BLaER1 (cell line): ENCODE results near the gene C1orf210.

Source experiments
- H3K27ac ChIP-seq: shearing (Covaris generic); formaldehyde crosslinking; 2 replicates; pipeline ENCODE4 v1.8.1; 2022
- H3K27me3 ChIP-seq: shearing (Covaris generic); formaldehyde crosslinking; 2 replicates; pipeline ENCODE4 v1.8.1; 2022
- H3K36me3 ChIP-seq: shearing (Covaris generic); formaldehyde crosslinking; 2 replicates; pipeline ENCODE4 v1.8.1; 2022
- H3K4me1 ChIP-seq: shearing (Covaris generic); formaldehyde crosslinking; 2 replicates; pipeline ENCODE4 v1.8.1; 2022
- H3K4me2 ChIP-seq: shearing (Covaris generic); formaldehyde crosslinking; 2 replicates; pipeline ENCODE4 v1.8.1; 2022
- H3K4me3 ChIP-seq: shearing (Covaris generic); formaldehyde crosslinking; 2 replicates; pipeline ENCODE4 v1.8.1; 2022
- H3K9ac ChIP-seq: shearing (Covaris generic); formaldehyde crosslinking; 2 replicates; pipeline ENCODE4 v1.8.1; 2022
- H3K9me3 ChIP-seq: shearing (Covaris generic); formaldehyde crosslinking; 2 replicates; pipeline ENCODE4 v1.8.1; 2022
- H4K20me1 ChIP-seq: shearing (Covaris generic); formaldehyde crosslinking; 2 replicates; pipeline ENCODE4 v1.8.1; 2022
- Cebpa-rat ChIP-seq: shearing (Covaris generic); IDR thresholded peaks from 2 replicates; pipeline ENCODE4 v1.8.1; 2022

The C1orf210 gene

DNA sequence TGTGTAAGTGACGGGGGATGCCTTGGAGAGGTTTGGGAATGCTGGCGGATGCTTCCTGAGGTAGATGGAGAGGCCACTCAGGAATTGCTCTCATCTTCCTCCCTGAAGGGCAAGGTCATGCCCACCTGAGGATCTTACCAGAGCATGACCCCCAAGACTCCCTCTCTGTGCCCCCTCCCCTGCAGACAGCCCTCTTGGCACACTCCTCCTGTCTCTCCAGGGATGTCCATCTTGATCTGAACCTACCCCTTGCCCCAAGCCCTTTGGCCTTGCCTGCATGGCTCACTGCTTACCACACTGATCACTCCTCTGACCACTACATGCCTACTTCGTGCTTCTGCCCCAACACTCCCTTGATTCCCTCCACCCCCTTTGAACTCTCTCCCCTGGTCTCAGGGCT is 34.4 kb upstream of the C1orf210 start:
- H3K4me1 ChIP-seq, result peaks cover 5% of the 10 kb centered on the region
- H3K9ac ChIP-seq, result no peak overlapping the region
- H3K4me3 ChIP-seq, result no peak overlapping the region
- no peak for TF ChIP-seq Cebpa-rat
- no peaks in the 10 kb centered on the region for H3K9me3 ChIP-seq
- H3K36me3 ChIP-seq, result no peaks in the 10 kb centered on the region
- no peaks in the 10 kb centered on the region for H3K27me3 ChIP-seq
- no peaks in the 10 kb centered on the region for H4K20me1 ChIP-seq
- no peak overlapping the region for H3K27ac ChIP-seq
- no peak overlapping the region for H3K4me2 ChIP-seq

- TF ChIP-seq Cebpa-rat, result no peak
- peaks cover under 1% of the 10 kb centered on the region; the same call in 1 of the 2 replicates for H3K4me1 ChIP-seq
- no peak overlapping the region for H3K4me3 ChIP-seq
- H3K27ac ChIP-seq, result no peak overlapping the region
- H3K4me2 ChIP-seq, result no peak overlapping the region
- H4K20me1 ChIP-seq, result no peaks in the 10 kb centered on the region
- no peaks in the 10 kb centered on the region for H3K9me3 ChIP-seq
- H3K9ac ChIP-seq, result no peak overlapping the region
- no peaks in the 10 kb centered on the region for H3K27me3 ChIP-seq
- H3K36me3 ChIP-seq, result no peaks in the 10 kb centered on the region
These were observed 33.9 kb upstream of the C1orf210 start for GRCh38 chr1:43319288-43319687.

DNA sequence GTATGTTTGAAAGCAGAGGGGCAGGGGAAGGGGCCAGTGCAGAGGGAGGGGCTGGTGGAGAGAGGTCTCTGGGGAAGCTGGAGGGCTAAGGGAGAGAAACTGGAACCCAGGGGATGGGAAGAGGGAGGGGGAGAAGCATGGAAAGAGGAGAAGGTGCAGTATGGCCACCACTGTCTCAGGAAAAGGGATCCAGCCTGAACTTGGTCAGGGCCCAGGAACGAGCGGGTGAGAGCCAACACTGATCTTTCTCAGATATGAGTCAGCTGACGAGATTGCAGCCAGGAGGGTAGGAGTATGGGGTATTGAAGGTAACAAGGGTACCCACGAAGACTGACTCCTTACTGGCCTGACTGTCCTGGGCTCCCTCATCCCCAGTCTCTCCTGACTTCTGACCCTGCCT is 33.5 kb upstream of the C1orf210 start:
- TF ChIP-seq Cebpa-rat, result no peak
- Histone ChIP-seq H3K36me3 (no peaks in the 10 kb centered on the region), H3K9me3 (no peaks in the 10 kb centered on the region)

GRCh38 chr1:43317817-43318471 is 32.6 kb upstream of the C1orf210 start:
- H3K27ac ChIP-seq, result no peak overlapping the region
- H3K27me3 ChIP-seq, result no peaks in the 10 kb centered on the region
- H3K4me3 ChIP-seq, result no peak overlapping the region
- no peaks in the 10 kb centered on the region for H3K9me3 ChIP-seq
- no peaks in the 10 kb centered on the region for H3K4me1 ChIP-seq
- no peak overlapping the region for H3K4me2 ChIP-seq
- no peak for TF ChIP-seq Cebpa-rat
- no peaks in the 10 kb centered on the region for H4K20me1 ChIP-seq
- H3K9ac ChIP-seq, result no peak overlapping the region
- H3K36me3 ChIP-seq, result no peaks in the 10 kb centered on the region

More for the DNA sequence above, 33.5 kb upstream of the C1orf210 start:
- H3K4me3 ChIP-seq, result no peak overlapping the region
- H3K9ac ChIP-seq, result no peak overlapping the region
- no peaks in the 10 kb centered on the region for H3K4me1 ChIP-seq
- no peaks in the 10 kb centered on the region for H4K20me1 ChIP-seq
- H3K27me3 ChIP-seq, result no peaks in the 10 kb centered on the region
- H3K4me2 ChIP-seq, result no peak overlapping the region
- H3K27ac ChIP-seq, result no peak overlapping the region

DNA sequence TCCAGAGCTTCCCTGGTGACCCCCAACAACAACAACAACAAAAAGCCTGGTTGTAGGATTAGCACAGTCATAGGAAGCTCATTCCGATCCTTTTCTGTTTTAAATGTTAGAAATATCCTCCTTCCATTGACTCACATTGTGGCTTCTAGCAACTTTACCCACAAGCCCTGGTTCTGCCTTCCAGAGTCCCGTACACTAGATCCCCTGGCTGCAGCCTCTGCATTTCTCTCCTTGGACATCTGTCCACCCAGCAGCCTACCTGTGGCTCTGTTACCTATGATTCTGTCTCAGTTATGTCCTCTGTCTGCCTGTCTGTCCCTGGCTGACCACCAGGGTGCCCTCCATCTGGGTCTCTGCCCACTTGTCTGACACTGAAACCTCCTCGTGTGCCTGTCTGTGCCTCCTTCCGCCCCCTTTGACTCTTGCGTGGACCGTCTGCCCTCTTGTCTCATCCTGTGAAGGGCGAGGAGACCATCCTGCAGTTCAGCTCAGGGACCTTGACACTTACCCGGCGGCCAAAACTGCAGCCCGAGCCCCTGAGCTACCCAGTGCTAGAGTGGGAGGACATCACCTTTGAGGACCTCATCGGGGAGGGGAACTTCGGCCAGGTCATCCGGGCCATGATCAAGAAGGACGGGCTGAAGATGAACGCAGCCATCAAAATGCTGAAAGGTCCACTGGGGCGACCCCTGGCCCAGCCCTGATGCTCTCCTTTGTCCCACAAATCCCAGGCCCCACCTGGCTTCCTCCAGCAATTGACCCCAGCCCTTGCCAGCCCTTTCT is 31.5 kb upstream of the C1orf210 start:
- H3K36me3 ChIP-seq, result no peaks in the 10 kb centered on the region
- H3K4me1 ChIP-seq, result no peaks in the 10 kb centered on the region
- H3K27ac ChIP-seq, result no peak overlapping the region
- TF ChIP-seq Cebpa-rat, result no peak
- no peak overlapping the region for H3K4me3 ChIP-seq
- H3K27me3 ChIP-seq, result no peaks in the 10 kb centered on the region
- no peaks in the 10 kb centered on the region for H4K20me1 ChIP-seq
- no peak overlapping the region for H3K4me2 ChIP-seq
- H3K9ac ChIP-seq, result no peak overlapping the region
- H3K9me3 ChIP-seq, result no peaks in the 10 kb centered on the region

- Histone ChIP-seq H3K4me3 (no peak overlapping the region), H3K9me3 (no peaks in the 10 kb centered on the region), H3K36me3 (no peaks in the 10 kb centered on the region), H3K9ac (no peak overlapping the region), H3K27me3 (no peaks in the 10 kb centered on the region), H3K27ac (no peak overlapping the region), H3K4me2 (no peak overlapping the region), H3K4me1 (no peaks in the 10 kb centered on the region), H4K20me1 (no peaks in the 10 kb centered on the region)
- no peak for TF ChIP-seq Cebpa-rat
These were observed 30.8 kb upstream of the C1orf210 start for GRCh38 chr1:43315963-43316737.

- no peak overlapping the region for H3K27ac ChIP-seq
- no peak overlapping the region for H3K9ac ChIP-seq
- H3K4me2 ChIP-seq, result no peak overlapping the region
- H3K4me1 ChIP-seq, result no peaks in the 10 kb centered on the region
- H3K36me3 ChIP-seq, result no peaks in the 10 kb centered on the region
- H3K4me3 ChIP-seq, result no peak overlapping the region
- TF ChIP-seq Cebpa-rat, result no peak
- H3K9me3 ChIP-seq, result no peaks in the 10 kb centered on the region
- H4K20me1 ChIP-seq, result no peaks in the 10 kb centered on the region
- H3K27me3 ChIP-seq, result no peaks in the 10 kb centered on the region
These were observed 30.1 kb upstream of the C1orf210 start for GRCh38 chr1:43315481-43315880.

- Histone ChIP-seq H3K36me3 (no peaks in the 10 kb centered on the region), H3K4me2 (no peak overlapping the region), H3K27ac (no peak overlapping the region), H4K20me1 (no peaks in the 10 kb centered on the region), H3K9ac (no peak overlapping the region), H3K27me3 (no peaks in the 10 kb centered on the region), H3K4me3 (no peak overlapping the region), H3K9me3 (no peaks in the 10 kb centered on the region), H3K4me1 (no peaks in the 10 kb centered on the region)
- TF ChIP-seq Cebpa-rat, result no peak
These were observed 28.9 kb upstream of the C1orf210 start for GRCh38 chr1:43314233-43314632.

DNA sequence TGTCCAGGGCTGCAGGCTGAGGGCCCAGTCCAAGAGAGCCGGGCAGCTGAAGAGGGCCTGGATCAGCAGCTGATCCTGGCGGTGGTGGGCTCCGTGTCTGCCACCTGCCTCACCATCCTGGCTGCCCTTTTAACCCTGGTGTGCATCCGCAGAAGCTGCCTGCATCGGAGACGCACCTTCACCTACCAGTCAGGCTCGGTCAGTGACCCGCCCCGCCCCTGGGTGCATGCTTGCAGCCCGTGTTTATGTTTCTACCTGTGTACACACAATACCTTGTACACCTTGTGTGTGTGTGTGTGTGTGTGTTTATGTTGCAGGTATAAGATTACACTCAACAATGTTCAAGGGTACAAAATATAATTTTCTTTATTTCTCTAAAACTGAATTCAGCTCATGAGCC is 28.4 kb upstream of the C1orf210 start:
- H3K27ac ChIP-seq, result no peak overlapping the region
- no peak overlapping the region for H3K4me2 ChIP-seq
- no peaks in the 10 kb centered on the region for H4K20me1 ChIP-seq
- no peaks in the 10 kb centered on the region for H3K9me3 ChIP-seq
- H3K27me3 ChIP-seq, result no peaks in the 10 kb centered on the region
- H3K9ac ChIP-seq, result no peak overlapping the region
- H3K36me3 ChIP-seq, result no peaks in the 10 kb centered on the region
- TF ChIP-seq Cebpa-rat, result no peak
- no peak overlapping the region for H3K4me3 ChIP-seq
- no peaks in the 10 kb centered on the region for H3K4me1 ChIP-seq
